ENCODE results near the gene KCNJ6. TPM values are rescaled to one million over a fixed set of nuclear protein-coding genes. Genes with fewer than 3 reads are reported as not detected.

Gene KCNJ6
- total and polyA plus RNA-seq, 4 experiments from 2014 or later = not detected

DNA sequence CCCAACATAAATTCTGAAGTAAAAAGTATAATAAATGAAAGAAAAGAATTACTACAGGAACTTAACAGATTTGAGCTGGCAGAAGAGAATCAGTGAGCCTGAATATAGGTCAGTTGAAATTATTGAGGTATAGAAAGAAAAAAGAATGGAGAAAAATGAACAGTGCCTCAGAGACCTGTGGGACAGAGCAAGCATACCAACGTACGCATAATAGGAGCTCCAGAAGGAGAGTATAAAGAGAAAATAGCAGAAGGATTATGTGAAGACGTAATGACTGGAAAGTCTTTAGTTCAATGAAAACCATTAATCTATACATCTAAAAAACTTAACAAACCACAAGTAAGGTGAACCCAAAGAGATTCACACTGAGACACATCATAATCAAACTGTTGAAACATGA lies 287.9 kb downstream of the KCNJ6 start:
- no peak overlapping the region for H3K4me3 ChIP-seq (ENCODE audit: low read length in 2 of 2)
- H3K27ac Mint-ChIP-seq = no peak overlapping the region

DNA sequence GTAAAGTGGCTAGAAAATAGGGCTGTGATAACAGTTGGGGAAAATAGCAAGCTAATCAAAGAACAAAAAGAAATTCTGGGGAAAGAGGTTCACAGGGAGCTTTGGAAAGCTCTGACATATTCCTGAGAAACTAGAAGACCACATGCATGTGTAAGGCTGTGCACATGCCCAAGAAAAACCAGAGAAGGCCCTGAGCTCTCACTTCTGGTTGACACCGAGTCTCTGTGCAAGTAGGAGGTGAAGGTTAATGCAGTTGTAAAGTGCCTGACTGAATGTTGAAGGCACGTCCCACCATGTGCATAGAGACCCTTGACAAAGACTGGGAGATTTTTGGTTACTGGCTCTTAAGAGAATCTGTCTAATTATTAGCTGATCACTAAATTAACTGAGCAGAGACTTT lies 288.7 kb downstream of the KCNJ6 start:
- POLR2A ChIA-PET (ENCODE audit: partially characterized antibody) = no interaction called here
- Histone ChIP-seq H3K4me1 (ENCODE audit: insufficient read depth, low read length) (no peaks in the 10 kb centered on the region), H3K27ac (ENCODE audit: low read depth, low read length) (no peak overlapping the region), H3K27me3 (ENCODE audit: insufficient read depth, low read length) (no peaks in the 10 kb centered on the region), H3K4me3 (ENCODE audit: low read length in 2 of 2) (no peak overlapping the region), H3K9me3 (ENCODE audit: control insufficient read depth in 1 of 2, low read length in 2 of 2) (no peaks in the 10 kb centered on the region), H3K36me3 (ENCODE audit: insufficient read depth, low read length) (no peaks in the 10 kb centered on the region)
- CTCF ChIA-PET (ENCODE audit: partially characterized antibody) = no interaction called here
- no peak overlapping the region for H3K4me3 Mint-ChIP-seq
- H3K9me3 Mint-ChIP-seq = peaks cover 0 to 5% (median 0%) of the 10 kb centered on the region in 8 donors
- peaks cover 17 to 22% of the 10 kb centered on the region in 2 donors for H3K27me3 Mint-ChIP-seq
- H3K36me3 Mint-ChIP-seq = no peaks in the 10 kb centered on the region
- intact Hi-C loops (cut with micrococcal nuclease) = no loop called here
- no peak overlapping the region for H3K27ac Mint-ChIP-seq
- DNase-seq = no peak
- peaks cover 0 to 1% (median 0%) of the 10 kb centered on the region in 4 donors for H3K4me1 Mint-ChIP-seq

More for the DNA sequence above, 287.9 kb downstream of the KCNJ6 start:
- no peak overlapping the region for H3K4me3 Mint-ChIP-seq
- Histone ChIP-seq H3K4me1 (ENCODE audit: insufficient read depth, low read length) (no peaks in the 10 kb centered on the region), H3K36me3 (ENCODE audit: insufficient read depth, low read length) (no peaks in the 10 kb centered on the region), H3K9me3 (ENCODE audit: control insufficient read depth in 1 of 2, low read length in 2 of 2) (no peaks in the 10 kb centered on the region), H3K27me3 (ENCODE audit: insufficient read depth, low read length) (no peaks in the 10 kb centered on the region), H3K27ac (ENCODE audit: low read depth, low read length) (no peak overlapping the region)
- intact Hi-C loops (cut with micrococcal nuclease) = no loop called here
- peaks cover 0 to 1% (median 0%) of the 10 kb centered on the region in 4 donors for H3K4me1 Mint-ChIP-seq
- peaks cover 17 to 22% of the 10 kb centered on the region in 2 donors for H3K27me3 Mint-ChIP-seq
- no peaks in the 10 kb centered on the region for H3K36me3 Mint-ChIP-seq
- DNase-seq = no peak
- peaks cover 0 to 5% (median 0%) of the 10 kb centered on the region in 8 donors for H3K9me3 Mint-ChIP-seq
- ChIA-PET POLR2A (ENCODE audit: partially characterized antibody) (no interaction called here), CTCF (ENCODE audit: partially characterized antibody) (no interaction called here)

DNA sequence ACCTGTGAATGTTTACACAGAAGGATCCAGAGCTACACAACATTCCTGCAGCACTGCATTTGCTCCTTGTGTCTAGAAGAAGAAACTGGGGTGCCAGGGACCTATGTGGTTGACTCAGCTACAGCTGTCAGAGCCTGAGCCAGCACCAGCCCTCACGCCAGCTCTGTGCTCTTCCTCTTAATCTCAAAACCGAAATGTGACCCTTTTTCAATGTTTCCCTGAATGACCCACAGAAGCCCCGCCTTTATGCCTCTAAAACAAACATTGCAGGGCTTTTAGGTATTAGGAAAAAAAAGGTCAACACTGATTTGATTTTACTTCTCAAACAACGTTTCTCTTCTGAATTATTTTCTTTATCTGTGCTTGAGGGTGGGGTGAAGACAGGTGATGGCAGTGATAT lies 289.2 kb downstream of the KCNJ6 start:
- H3K4me3 Mint-ChIP-seq = no peak overlapping the region
- no peak overlapping the region for H3K27ac Mint-ChIP-seq
- Histone ChIP-seq H3K36me3 (ENCODE audit: insufficient read depth, low read length) (no peaks in the 10 kb centered on the region), H3K4me3 (ENCODE audit: low read length in 2 of 2) (no peak overlapping the region), H3K27ac (ENCODE audit: low read depth, low read length) (no peak overlapping the region), H3K4me1 (ENCODE audit: insufficient read depth, low read length) (no peaks in the 10 kb centered on the region), H3K27me3 (ENCODE audit: insufficient read depth, low read length) (no peaks in the 10 kb centered on the region), H3K9me3 (ENCODE audit: control insufficient read depth in 1 of 2, low read length in 2 of 2) (no peaks in the 10 kb centered on the region)
- H3K36me3 Mint-ChIP-seq = no peaks in the 10 kb centered on the region
- no peak for DNase-seq
- peaks cover 19 to 22% of the 10 kb centered on the region in 2 donors for H3K27me3 Mint-ChIP-seq
- intact Hi-C loops (cut with micrococcal nuclease) = no loop called here
- peaks cover 0 to 1% (median 0%) of the 10 kb centered on the region in 4 donors for H3K4me1 Mint-ChIP-seq
- peaks cover 0 to under 1% (median 0%) of the 10 kb centered on the region in 8 donors for H3K9me3 Mint-ChIP-seq
- ChIA-PET POLR2A (ENCODE audit: partially characterized antibody) (no interaction called here), CTCF (ENCODE audit: partially characterized antibody) (no interaction called here)

DNA sequence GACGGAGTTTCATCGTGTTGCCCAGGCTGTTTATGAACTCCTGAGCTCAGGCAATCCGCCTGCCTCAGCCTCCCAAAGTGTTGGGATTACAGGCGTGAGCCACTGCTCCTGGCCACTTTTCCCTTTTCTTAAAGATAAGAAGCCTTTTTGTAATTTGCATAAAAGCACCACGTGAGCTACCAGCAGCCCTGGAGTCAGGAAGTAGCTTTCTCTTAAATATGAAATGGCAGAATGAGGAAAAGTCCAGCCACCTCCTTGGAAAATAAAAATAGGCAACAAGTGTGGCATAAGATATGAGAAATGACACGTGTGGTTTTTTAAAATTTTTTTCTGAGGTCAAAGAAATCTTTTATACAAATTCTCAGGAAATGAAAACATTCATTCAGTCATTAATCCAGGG lies 289.9 kb downstream of the KCNJ6 start:
- Mint-ChIP-seq H3K27me3 (peaks cover 20% of the 10 kb centered on the region in 2 donors), H3K4me1 (peaks cover 0 to under 1% (median 0%) of the 10 kb centered on the region in 4 donors), H3K9me3 (no peaks in the 10 kb centered on the region), H3K27ac (no peak overlapping the region), H3K36me3 (no peaks in the 10 kb centered on the region), H3K4me3 (no peak overlapping the region)
- Histone ChIP-seq H3K36me3 (ENCODE audit: insufficient read depth, low read length) (no peaks in the 10 kb centered on the region), H3K4me1 (ENCODE audit: insufficient read depth, low read length) (no peaks in the 10 kb centered on the region), H3K27me3 (ENCODE audit: insufficient read depth, low read length) (no peaks in the 10 kb centered on the region), H3K9me3 (ENCODE audit: control insufficient read depth in 1 of 2, low read length in 2 of 2) (no peaks in the 10 kb centered on the region), H3K27ac (ENCODE audit: low read depth, low read length) (no peak overlapping the region), H3K4me3 (ENCODE audit: low read length in 2 of 2) (no peak overlapping the region)
- ChIA-PET CTCF (ENCODE audit: partially characterized antibody) (interaction anchor here (2.2 kb wide), 1 partner anchor 17 kb away, joined by 6 read pairs; no protein-coding TSS in a partner anchor), POLR2A (ENCODE audit: partially characterized antibody) (interaction anchor here (0.9 kb wide), 1 partner anchor 10 kb away, joined by 3 read pairs; no protein-coding TSS in a partner anchor)
- no peak for DNase-seq
- intact Hi-C loops (cut with micrococcal nuclease) = no loop called here

DNA sequence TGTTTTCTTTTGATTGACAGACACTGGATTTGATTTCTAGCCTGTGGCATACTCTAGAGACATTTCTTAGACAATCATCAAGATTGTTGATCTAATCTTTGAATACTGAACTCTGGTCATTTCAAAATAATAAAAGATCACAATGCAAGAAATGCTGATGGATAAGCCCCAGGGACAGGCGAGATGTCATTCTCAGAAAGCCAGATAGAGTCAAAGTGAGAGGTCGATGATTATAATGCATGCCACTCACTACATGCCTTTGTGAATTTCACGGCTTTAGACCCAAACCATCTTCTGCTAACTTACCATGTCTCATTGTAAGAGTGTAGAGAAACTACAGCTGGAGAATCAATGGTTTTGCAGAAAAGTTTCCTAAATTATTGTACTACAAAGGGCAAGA lies 292.6 kb downstream of the KCNJ6 start:
- intact Hi-C loops (cut with micrococcal nuclease) = no loop called here
- H3K4me1 ChIP-seq (ENCODE audit: insufficient read depth, low read length) = no peaks in the 10 kb centered on the region
- Mint-ChIP-seq H3K4me3 (no peak overlapping the region), H3K9me3 (no peaks in the 10 kb centered on the region), H3K4me1 (no peaks in the 10 kb centered on the region), H3K36me3 (no peaks in the 10 kb centered on the region), H3K27ac (no peak overlapping the region), H3K27me3 (peaks cover 17 to 20% of the 10 kb centered on the region in 2 donors)
- H3K9me3 ChIP-seq (ENCODE audit: control insufficient read depth in 1 of 2, low read length in 2 of 2) = no peaks in the 10 kb centered on the region
- no peaks in the 10 kb centered on the region for H3K27me3 ChIP-seq (ENCODE audit: insufficient read depth, low read length)
- no peaks in the 10 kb centered on the region for H3K36me3 ChIP-seq (ENCODE audit: insufficient read depth, low read length)
- no peak overlapping the region for H3K4me3 ChIP-seq (ENCODE audit: low read length in 2 of 2)
- ChIA-PET POLR2A (ENCODE audit: partially characterized antibody) (no interaction called here), CTCF (ENCODE audit: partially characterized antibody) (no interaction called here)
- no peak for DNase-seq
- no peak overlapping the region for H3K27ac ChIP-seq (ENCODE audit: low read depth, low read length)

DNA sequence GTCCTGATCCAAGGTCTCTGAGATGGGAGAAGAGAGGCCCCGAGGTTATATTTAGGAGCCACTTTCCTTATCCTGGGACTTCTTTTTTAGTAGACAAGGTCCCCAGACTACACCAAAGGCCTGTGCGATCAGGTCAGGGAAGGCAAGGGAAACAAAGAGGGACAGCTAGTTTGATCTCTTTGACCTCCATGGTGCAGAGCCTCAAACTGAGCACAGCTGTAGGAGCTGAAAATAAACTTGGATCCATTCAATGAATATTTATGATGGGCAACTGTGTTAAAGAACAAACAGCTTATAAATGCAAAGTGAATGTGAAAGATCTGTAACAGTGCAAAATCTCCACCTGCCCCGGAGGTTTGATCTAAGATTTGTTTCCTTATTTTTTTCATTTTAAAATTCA lies 293.1 kb downstream of the KCNJ6 start:
- Mint-ChIP-seq H3K27me3 (peaks cover 15 to 25% of the 10 kb centered on the region in 2 donors), H3K27ac (no peak overlapping the region), H3K36me3 (no peaks in the 10 kb centered on the region), H3K4me3 (no peak overlapping the region), H3K4me1 (no peaks in the 10 kb centered on the region), H3K9me3 (no peaks in the 10 kb centered on the region)
- ChIA-PET CTCF (ENCODE audit: partially characterized antibody) (no interaction called here), POLR2A (ENCODE audit: partially characterized antibody) (no interaction called here)
- H3K4me3 ChIP-seq (ENCODE audit: low read length in 2 of 2) = no peak overlapping the region
- H3K9me3 ChIP-seq (ENCODE audit: control insufficient read depth in 1 of 2, low read length in 2 of 2) = no peaks in the 10 kb centered on the region
- no peaks in the 10 kb centered on the region for H3K4me1 ChIP-seq (ENCODE audit: insufficient read depth, low read length)
- H3K27ac ChIP-seq (ENCODE audit: low read depth, low read length) = no peak overlapping the region
- DNase-seq = no peak
- no peaks in the 10 kb centered on the region for H3K36me3 ChIP-seq (ENCODE audit: insufficient read depth, low read length)
- no peaks in the 10 kb centered on the region for H3K27me3 ChIP-seq (ENCODE audit: insufficient read depth, low read length)
- intact Hi-C loops (cut with micrococcal nuclease) = no loop called here

DNA sequence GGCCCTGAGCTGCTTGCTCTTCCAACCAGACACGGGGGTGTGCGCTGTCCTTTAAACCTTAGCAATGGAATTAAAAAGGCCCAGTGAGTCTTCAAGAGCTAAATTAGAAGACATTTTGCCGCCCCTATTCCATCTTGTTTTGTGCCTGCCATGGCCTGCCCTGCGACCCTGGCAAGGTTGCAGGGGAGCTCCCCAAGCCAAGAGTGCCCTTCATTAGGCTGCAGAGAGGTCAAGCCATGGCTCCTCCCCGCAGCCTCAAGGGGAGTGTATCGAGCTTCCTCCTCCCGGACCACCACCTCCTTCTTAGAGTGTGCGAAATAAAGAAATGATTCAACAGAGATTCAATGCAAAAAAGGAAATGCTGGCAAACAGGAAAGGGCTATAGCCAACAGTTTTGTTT lies 293.5 kb downstream of the KCNJ6 start:
- no peak overlapping the region for H3K27ac ChIP-seq (ENCODE audit: low read depth, low read length)
- no peak overlapping the region for H3K27ac Mint-ChIP-seq
- H3K4me1 Mint-ChIP-seq = no peaks in the 10 kb centered on the region
- intact Hi-C loops (cut with micrococcal nuclease) = no loop called here
- H3K36me3 Mint-ChIP-seq = no peaks in the 10 kb centered on the region
- H3K4me1 ChIP-seq (ENCODE audit: insufficient read depth, low read length) = no peaks in the 10 kb centered on the region
- peaks cover 15 to 28% of the 10 kb centered on the region in 2 donors for H3K27me3 Mint-ChIP-seq
- POLR2A ChIA-PET (ENCODE audit: partially characterized antibody) = no interaction called here
- no peak overlapping the region for H3K4me3 Mint-ChIP-seq
- H3K9me3 Mint-ChIP-seq = no peaks in the 10 kb centered on the region
- DNase-seq = no peak
- H3K4me3 ChIP-seq (ENCODE audit: low read length in 2 of 2) = no peak overlapping the region
- CTCF ChIA-PET (ENCODE audit: partially characterized antibody) = no interaction called here
- no peaks in the 10 kb centered on the region for H3K9me3 ChIP-seq (ENCODE audit: control insufficient read depth in 1 of 2, low read length in 2 of 2)
- H3K36me3 ChIP-seq (ENCODE audit: insufficient read depth, low read length) = no peaks in the 10 kb centered on the region
- no peaks in the 10 kb centered on the region for H3K27me3 ChIP-seq (ENCODE audit: insufficient read depth, low read length)

DNA sequence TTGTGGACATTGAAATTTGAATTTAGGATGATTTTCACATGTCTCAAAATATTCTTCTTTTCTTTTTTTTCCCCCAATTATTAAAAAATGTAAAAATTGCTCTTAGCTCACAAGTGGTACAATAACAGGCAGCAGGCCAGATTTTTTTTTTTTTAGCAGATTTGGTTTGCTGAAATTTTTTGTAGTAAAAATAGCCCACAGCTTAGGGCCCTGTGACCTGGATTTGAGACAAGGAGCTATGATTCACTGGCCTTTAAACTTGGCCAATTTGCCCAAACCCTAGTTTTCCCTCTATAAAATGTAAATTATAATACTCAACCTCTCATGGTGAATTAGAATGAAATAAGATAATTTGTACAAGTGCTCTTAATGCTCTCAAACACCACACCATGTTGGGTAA lies 295.9 kb downstream of the KCNJ6 start:
- intact Hi-C loops (cut with micrococcal nuclease) = no loop called here
- Histone ChIP-seq H3K4me1 (ENCODE audit: insufficient read depth, low read length) (no peaks in the 10 kb centered on the region), H3K9me3 (ENCODE audit: control insufficient read depth in 1 of 2, low read length in 2 of 2) (no peaks in the 10 kb centered on the region), H3K27me3 (ENCODE audit: insufficient read depth, low read length) (no peaks in the 10 kb centered on the region), H3K36me3 (ENCODE audit: insufficient read depth, low read length) (no peaks in the 10 kb centered on the region), H3K27ac (ENCODE audit: low read depth, low read length) (no peak overlapping the region), H3K4me3 (ENCODE audit: low read length in 2 of 2) (no peak overlapping the region)
- no peak for DNase-seq
- H3K27me3 Mint-ChIP-seq = peaks cover 12 to 24% of the 10 kb centered on the region in 2 donors
- H3K36me3 Mint-ChIP-seq = no peaks in the 10 kb centered on the region
- H3K9me3 Mint-ChIP-seq = peaks cover 0 to 2% (median 0%) of the 10 kb centered on the region in 8 donors
- no peak overlapping the region for H3K27ac Mint-ChIP-seq
- CTCF ChIA-PET (ENCODE audit: partially characterized antibody) = no interaction called here
- H3K4me3 Mint-ChIP-seq = no peak overlapping the region
- POLR2A ChIA-PET (ENCODE audit: partially characterized antibody) = no interaction called here
- H3K4me1 Mint-ChIP-seq = no peaks in the 10 kb centered on the region

Data from CD4-positive, alpha-beta memory T cell (primary cell).